ENCODE measurements around the gene PIAS3.

The PIAS3 gene

GRCh38 chr1:145874646-145875045 lies 15.8 kb upstream of the PIAS3 start:
- Histone ChIP-seq H3K27ac (no peak overlapping the region), H3K4me3 (IDR thresholded peaks at IDR 0.05; ENCODE audit: insufficient read depth, low read depth, low read length) (no peak overlapping the region), H3K4me1 (ENCODE audit: low read depth, poor library complexity, severe bottlenecking) (no peaks in the 10 kb centered on the region), H2AFZ (ENCODE audit: low read depth) (no peak overlapping the region), H4K20me1 (ENCODE audit: insufficient read depth) (no peaks in the 10 kb centered on the region), H3K36me3 (ENCODE audit: insufficient read depth) (no peaks in the 10 kb centered on the region), H3K79me2 (ENCODE audit: insufficient read depth, low read depth) (no peaks in the 10 kb centered on the region), H3K4me2 (no peak overlapping the region), H3K9ac (no peak overlapping the region), H3K27me3 (ENCODE audit: insufficient read depth, low read depth) (peaks cover 9% of the 10 kb centered on the region; the same call in 1 of the 2 replicates)
- TF ChIP-seq CTCF (conservative IDR thresholded peaks at IDR 0.05; ENCODE audit: low read depth, low read length): no peak

- H3K4me3 ChIP-seq (IDR thresholded peaks at IDR 0.05; ENCODE audit: insufficient read depth, low read depth, low read length): no peak overlapping the region
- peaks cover 9% of the 10 kb centered on the region; the same call in 1 of the 2 replicates for H3K27me3 ChIP-seq (ENCODE audit: insufficient read depth, low read depth)
- no peak overlapping the region for H3K9ac ChIP-seq
Observed at GRCh38 chr1:145871994-145872924, 13.4 kb upstream of the PIAS3 start.

GRCh38 chr1:145868232-145868631 lies 9.4 kb upstream of the PIAS3 start:
- Histone ChIP-seq H3K36me3 (ENCODE audit: insufficient read depth) (no peaks in the 10 kb centered on the region), H3K4me2 (no peak overlapping the region), H3K27me3 (ENCODE audit: insufficient read depth, low read depth) (no peaks in the 10 kb centered on the region; the same call in 1 of the 2 replicates), H2AFZ (ENCODE audit: low read depth) (no peak overlapping the region), H3K4me1 (ENCODE audit: low read depth, poor library complexity, severe bottlenecking) (no peaks in the 10 kb centered on the region), H4K20me1 (ENCODE audit: insufficient read depth) (no peaks in the 10 kb centered on the region), H3K4me3 (IDR thresholded peaks at IDR 0.05; ENCODE audit: insufficient read depth, low read depth, low read length) (no peak overlapping the region), H3K27ac (no peak overlapping the region), H3K79me2 (ENCODE audit: insufficient read depth, low read depth) (no peaks in the 10 kb centered on the region), H3K9ac (no peak overlapping the region)
- TF ChIP-seq CTCF (conservative IDR thresholded peaks at IDR 0.05; ENCODE audit: low read depth, low read length): no peak

More at GRCh38 chr1:145871994-145872924, 13.4 kb upstream of the PIAS3 start:
- TF ChIP-seq CTCF (conservative IDR thresholded peaks at IDR 0.05; ENCODE audit: low read depth, low read length): no peak
- H4K20me1 ChIP-seq (ENCODE audit: insufficient read depth): no peaks in the 10 kb centered on the region
- no peak overlapping the region for H2AFZ ChIP-seq (ENCODE audit: low read depth)
- H3K79me2 ChIP-seq (ENCODE audit: insufficient read depth, low read depth): no peaks in the 10 kb centered on the region
- H3K36me3 ChIP-seq (ENCODE audit: insufficient read depth): no peaks in the 10 kb centered on the region
- no peak overlapping the region for H3K4me2 ChIP-seq
- H3K27ac ChIP-seq: no peak overlapping the region
- H3K4me1 ChIP-seq (ENCODE audit: low read depth, poor library complexity, severe bottlenecking): no peaks in the 10 kb centered on the region

GRCh38 chr1:145863282-145864018 lies 4.6 kb upstream of the PIAS3 start:
- Histone ChIP-seq H3K4me2 (no peak overlapping the region), H2AFZ (ENCODE audit: low read depth) (no peak overlapping the region), H3K27ac (no peak overlapping the region), H3K4me1 (ENCODE audit: low read depth, poor library complexity, severe bottlenecking) (peaks cover 9% of the 10 kb centered on the region), H3K27me3 (ENCODE audit: insufficient read depth, low read depth) (no peaks in the 10 kb centered on the region; the same call in 1 of the 2 replicates), H4K20me1 (ENCODE audit: insufficient read depth) (no peaks in the 10 kb centered on the region), H3K79me2 (ENCODE audit: insufficient read depth, low read depth) (no peaks in the 10 kb centered on the region), H3K9ac (no peak overlapping the region), H3K4me3 (IDR thresholded peaks at IDR 0.05; ENCODE audit: insufficient read depth, low read depth, low read length) (no peak overlapping the region), H3K36me3 (ENCODE audit: insufficient read depth) (no peaks in the 10 kb centered on the region)
- TF ChIP-seq CTCF (conservative IDR thresholded peaks at IDR 0.05; ENCODE audit: low read depth, low read length): no peak

Measured in KMS-11 (cell line).